HG02884 (cell line): ENCODE results near the gene DDR1.

Source experiments
- ATAC-seq: cut with Tn5 transposase; IDR thresholded peaks from one replicate; pipeline ENCODE4 v1.9.1; 2021; ENCODE audit warnings: mild to moderate bottlenecking, moderate library complexity; ENCODE audit not compliant: unreplicated experiment

The DDR1 gene

DNA sequence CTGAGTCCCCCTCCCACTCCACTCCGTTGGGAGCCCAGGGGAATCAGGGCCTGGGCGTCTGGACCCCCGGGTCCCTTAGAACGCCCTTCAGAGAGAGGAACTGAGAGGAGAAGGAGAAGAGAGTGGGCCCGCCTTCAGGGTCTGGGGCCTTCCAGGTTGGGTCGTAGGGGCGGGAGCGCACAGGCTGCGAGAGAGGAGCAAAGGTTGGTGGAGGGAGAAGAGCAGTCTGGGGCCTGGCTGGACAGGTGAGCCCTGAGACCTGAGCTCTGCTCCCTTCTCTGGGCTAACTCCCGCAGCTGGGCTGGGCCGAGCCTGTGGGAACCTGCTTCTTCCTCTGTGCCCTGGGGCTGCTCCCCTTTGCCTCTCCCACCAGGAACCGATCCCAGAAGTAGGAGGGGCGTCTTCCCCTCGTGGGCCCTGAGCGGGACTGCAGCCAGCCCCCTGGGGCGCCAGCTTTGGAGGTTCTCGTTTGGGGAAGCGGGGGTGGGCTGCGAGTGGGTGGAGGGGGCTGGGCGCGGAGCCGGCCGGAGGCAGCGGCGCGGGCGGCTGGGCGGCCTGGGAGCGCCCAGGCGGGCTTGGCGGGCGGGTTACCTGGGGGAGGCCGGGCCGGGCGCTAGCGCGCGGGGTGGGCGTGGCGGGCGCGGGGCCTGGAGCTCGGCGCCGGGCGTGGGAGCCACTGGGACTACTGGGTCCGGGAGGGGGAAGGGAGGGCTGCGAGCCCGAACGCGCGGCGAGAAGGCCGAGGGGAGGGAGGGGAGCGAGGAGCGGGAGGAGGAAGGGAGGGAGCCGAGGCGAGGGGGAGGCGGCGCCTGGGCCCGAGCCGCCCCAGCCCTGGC, at the start of gene DDR1:
Gene DDR1, plus strand, starts transcription at position 835 of the 836 bp plus-strand sequence. CDS start 4,211 bp downstream, outside the sequence.
- ATAC-seq: no peak

DNA sequence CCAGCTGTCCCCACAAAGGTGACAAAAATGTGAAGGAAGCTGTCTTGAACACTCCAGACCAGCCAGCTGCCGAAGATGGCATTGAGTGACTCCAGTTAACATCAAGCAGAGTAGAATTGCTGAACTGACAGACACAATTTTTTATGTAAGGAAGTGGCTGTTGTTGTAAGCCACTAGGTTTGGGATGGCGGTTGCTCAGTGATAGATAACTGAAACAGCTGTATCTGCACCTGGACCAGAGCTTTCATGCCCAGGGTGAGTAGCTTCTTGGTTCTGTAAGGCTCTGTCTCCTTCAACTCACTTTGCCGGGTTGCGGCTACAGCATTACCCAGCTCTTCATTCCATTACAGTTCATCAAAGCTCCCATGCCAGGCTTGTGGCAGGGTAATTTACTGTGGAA, 49.7 kb upstream of the DDR1 start:
- ATAC-seq: no peak

DNA sequence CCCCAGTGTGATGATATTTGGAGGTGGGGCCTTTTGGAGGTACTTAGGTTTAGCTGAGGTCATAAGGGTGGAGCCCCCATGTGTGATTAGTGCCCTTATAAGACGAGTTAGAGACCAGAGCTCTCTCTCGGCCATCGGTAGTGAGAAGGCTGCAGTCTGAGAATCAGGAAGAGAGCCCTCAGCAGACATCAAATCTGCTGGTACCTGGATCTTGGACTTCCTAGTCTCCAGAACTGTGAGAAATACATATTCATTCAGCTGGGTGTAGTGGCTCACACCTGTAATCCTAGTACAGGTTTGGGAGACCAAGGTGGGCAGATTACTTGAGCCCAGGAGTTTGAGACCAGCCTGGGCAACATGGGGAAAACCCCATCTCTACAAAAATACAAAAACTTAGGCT, 48.7 kb upstream of the DDR1 start:
- ATAC-seq: no peak

DNA sequence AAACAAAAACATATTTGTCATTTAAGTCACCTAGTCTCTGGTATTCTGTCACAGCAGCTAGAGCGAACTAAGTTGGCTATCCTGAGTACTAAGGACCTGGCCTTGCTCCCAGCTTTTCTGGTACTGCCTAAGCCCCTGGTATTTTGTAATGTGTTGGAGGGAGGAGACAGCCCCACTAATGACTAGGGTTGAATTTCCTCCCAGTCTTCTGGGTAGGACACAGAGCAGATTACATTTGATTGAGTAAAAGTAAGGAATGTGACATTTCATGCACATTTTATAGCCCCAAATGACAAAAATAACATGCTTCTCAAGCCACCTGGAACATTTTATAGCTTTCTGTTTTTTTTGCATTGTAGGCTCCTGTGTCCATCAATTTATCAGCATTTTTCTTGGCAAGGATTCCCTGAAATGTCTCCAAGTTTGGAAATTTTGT, 47.9 kb upstream of the DDR1 start:
- ATAC-seq: no peak

DNA sequence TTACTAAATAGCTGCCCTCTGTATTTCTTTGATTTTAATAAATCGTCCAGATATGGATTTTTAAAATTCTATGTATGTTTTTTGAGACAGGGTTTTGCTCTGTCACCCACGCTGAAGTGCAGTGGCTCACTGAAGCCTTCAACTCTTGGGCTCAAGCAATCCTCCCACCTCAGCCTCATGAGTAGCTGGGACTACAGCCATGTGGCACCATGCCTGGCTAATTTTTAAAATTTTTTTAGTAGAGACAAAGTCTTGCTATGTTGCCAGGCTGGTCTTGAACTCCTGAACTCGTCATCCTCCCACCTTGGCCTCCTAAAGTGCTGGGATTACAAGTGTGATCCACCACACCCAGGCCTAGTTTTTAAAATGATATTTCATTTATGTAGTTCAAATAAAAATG, 47.4 kb upstream of the DDR1 start:
- ATAC-seq: no peak

DNA sequence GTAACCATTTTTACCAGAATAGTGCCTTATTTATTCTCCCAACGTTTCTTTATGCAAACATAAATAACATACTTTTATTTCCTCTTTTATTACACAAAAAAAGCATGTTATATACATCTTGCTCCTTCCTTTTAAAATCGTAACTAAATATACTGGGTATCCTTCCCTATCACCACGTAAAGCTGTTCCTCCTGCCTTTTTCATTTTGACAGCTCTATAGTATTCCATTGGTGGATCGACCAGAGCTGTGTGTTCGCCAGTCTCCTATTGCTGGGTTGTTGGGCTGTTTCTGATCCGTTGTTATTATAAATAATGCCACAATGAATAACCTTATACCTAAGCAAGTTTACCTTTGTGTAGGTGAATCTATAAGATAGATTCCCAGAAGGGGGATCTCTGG, 46.9 kb upstream of the DDR1 start:
- ATAC-seq: no peak

DNA sequence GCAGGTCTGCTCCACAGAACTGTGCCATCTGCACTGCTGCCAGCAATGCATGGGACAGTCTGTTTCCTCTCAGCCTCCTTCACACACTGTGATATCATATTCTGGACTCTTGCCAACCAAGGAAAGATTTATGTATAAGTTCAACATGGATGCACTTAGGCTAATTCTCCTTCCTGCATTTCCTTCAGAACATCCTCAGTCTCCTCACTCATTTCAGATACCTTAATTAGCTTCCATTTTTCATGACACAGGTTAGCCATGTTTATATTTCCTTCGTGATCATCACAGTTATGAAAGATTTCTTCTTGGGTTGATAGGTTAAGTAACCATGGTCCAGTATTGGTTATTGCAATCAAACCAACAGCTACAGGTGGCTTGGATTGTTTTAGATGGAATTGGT, 46.4 kb upstream of the DDR1 start:
- no peak for ATAC-seq

DNA sequence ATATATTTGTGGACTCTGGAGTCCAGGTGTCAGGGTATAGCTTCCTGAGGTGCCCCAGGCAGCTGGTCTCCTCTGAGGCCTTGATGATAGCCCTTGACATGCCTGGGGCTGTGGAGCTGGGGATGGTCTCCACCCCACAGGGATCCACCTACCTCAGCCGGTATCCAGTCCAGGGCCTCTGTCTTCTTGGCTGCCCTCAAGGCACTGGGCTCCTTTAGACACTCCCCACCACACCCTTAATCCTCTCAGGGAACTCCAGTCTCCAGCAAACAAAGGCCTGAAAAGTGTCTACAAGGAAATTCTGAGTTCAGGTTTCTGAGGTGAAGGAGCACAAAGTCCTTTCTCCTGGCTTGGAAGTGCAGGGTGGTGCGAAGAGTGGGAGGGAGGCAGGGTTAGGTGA, 44.6 kb upstream of the DDR1 start:
- ATAC-seq: no peak

DNA sequence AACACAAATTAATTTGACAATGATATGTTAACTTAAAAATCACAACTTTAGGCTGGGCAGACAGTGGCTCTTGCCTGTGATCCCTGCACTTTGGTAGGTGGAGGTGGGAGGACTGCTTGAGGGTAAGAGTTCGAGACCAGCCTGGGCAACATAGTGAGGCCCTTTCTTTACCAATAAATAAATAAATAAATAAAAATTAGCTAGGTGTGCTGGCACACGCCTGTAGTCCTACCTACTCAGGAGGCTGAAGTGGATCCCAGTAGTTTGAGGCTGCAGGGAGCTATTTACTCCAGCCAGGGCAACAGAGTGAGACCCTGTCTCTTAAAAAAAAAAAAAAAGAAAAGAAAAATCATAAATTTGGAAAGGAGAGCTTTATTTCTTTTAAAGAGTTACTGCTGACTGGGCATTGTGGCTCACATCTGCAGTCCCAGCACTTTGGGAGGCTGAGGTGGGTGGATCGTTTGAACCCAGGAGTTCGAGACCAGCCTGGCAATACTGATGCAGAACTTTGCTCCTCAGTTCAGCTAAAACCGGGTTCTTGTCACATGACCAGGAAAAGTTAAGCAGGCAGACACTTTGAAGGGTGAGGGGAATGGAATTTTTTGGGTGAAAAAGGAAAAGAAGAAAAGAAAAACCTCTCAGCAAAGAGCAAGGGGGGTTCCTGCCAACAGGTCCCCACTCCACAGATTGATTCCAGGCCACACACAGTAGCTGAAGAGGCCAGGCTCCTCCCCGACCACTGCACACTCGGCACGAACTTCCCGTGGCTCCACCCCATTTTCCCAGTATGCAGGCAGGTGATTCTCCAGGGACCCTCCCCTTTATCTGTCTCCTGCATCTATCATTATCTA, 44.0 kb upstream of the DDR1 start:
- no peak for ATAC-seq

DNA sequence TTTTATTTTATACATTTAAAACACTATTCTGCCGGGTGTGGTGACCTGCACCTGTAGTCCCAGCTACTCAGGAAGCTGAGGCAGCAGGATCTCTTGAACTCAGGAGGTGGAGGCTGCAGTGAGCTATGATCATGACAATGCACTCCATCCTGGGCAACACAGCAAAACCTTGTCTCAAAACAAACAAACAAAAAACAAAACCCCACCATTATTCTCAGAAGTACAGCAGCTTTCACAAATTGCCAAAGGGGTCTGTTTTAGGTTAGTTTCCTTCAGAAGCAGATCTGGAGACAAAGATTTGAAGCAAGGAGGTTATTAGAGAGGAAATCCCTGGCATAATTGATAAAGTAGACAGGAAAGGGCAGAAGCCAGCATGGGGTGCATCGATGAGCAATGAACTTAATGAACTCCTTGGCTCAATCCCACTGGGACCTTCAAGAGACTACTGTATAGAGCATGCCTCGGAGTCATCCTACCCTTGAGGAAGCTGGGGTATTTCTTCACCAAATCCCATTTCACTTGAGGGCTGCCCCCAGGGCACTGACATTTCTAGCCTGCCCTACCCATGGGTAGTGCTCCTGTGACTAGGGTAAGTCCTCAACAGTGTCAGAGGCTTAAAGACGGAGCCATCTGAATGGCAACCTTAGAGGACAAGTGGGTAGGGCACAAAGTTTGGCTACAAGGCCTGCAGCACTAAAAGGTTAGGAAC, 43.2 kb upstream of the DDR1 start:
- ATAC-seq: no peak

DNA sequence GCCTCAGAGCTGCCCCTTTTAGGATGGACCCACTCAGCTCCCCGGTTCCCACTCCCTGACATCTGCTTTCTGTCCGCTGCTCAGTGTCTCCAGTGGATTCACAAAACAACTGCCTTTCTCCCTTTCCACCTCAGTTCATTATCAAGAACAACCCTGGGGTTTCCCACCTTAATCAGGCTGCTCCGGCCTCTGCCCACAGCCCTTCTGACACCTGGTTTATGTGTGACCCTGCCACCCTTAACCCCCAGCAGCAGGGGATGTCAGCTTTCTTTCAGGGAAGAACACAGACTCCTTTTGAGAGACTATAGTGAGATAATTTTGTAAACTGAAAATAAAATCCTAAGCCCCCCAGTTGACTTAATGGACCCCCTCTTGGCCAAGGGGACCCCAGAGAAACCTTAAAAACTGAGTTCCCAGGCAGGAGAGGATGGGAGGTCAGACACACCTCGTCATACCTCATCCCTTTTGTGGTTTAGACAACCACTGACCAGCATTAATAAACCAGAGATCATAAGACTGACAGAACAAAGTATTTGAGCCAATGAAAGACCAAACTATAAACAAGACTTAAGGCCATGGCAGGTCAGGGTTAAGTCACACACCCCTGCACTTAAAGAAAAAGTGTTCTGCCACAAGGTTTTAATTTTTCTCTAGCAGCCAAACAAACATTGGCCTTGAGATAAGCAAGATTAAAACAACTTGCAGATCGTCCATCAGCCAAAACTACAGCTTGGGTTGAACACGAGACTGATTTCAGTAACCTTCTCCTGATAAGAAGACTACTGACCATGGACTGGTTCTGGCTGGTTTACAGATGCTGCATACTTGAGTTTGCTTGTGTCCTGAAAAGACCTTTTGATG, 42.4 kb upstream of the DDR1 start:
- ATAC-seq: no peak

DNA sequence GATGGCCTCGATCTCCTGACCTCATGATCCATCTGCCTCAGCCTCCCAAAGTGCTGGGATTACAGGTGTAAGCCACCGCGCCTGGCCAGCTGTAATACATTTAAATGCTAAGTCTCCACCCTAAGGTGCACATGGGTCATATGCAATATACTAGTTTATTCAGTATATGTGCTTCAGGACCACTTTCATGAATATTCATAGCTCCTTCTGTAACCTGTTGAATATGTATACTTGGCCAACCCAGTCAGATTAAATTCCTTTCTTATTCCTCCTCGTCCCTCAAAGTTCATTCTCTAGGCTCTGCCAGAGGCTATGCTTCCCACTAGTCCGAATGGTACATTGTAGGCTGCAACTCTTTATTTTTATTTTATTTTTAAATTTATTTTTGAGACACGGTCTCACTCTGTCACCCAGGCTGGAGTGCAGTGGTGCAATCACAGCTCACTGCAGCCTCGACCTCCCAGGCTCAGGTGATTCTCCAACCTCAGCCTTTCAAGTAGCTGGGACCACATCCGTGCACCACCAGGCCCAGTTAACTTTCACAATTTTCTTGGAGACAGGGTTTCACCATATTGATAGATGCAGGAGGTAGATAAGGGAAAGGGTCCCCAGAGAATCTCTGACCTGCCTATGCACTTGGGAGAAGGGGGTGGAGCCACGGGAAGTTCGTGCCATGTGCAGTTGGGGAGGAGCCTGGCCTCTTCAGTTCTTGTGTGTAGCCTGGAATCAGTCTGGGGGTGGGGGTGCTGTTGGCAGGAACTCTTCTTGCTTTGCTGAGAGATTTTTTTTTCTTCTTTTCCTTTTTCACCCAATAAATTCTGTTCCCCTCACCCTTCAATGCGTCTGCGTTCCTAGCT, 41.3 kb upstream of the DDR1 start:
- ATAC-seq: no peak

DNA sequence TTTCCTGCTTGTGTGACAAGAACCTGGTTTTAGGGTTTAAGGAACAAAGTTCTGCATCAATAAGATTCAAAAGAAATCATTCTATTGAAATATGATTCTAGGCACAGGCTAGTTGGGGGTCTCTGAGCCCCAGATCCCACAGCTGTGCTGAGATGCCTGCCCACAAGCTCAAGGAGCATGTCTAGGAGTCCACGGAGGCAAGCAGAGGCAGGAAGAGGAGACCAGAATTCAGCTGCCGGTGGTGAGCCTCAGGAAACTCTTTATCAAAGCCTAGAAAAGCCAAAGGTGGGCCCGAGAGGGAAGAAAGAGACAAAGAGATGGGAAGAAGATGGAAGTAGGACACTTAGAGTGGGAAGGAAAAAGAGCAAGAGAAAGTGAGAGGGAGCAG, 40.7 kb upstream of the DDR1 start:
- ATAC-seq: no peak

DNA sequence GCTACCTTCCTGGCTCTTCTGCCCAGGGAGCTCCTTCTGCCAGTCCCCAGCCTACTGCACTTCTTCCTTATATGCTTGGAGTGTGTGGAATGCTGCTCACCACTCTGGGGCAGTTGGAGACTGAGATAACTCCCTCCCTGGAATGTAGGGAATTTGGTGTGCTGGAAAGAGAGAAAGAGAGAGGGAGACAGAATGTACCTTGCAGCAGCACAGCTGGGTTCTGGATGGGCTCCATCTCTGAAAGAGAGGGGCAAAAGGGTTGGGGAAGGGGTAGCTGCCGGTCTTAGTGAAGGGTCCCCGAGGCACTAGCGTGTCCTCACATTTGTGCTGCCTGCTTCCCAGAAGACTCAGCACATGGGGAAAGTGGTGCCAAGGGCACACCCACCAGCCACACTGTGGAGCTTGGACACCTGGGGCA, 40.2 kb upstream of the DDR1 start:
- no peak for ATAC-seq

DNA sequence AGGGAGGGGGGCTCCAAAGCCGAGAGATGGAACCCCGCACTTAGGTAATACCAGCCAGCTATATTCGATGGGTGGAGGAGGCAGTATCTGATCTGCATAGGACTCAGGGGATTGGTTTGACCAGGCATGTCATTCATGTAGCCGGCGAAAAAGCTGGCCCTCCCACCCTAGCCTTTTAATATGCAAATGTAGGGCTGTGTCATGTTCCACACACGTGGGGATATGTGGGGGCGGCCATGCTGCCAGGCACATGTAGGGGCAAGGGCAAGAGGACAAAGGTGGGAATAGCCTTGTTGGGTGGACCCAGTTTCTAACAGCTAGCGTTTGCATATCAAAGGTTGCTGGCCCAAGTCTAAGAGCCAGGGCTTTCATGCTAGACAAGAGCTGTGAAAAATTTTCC, 39.1 kb upstream of the DDR1 start:
- no peak for ATAC-seq

DNA sequence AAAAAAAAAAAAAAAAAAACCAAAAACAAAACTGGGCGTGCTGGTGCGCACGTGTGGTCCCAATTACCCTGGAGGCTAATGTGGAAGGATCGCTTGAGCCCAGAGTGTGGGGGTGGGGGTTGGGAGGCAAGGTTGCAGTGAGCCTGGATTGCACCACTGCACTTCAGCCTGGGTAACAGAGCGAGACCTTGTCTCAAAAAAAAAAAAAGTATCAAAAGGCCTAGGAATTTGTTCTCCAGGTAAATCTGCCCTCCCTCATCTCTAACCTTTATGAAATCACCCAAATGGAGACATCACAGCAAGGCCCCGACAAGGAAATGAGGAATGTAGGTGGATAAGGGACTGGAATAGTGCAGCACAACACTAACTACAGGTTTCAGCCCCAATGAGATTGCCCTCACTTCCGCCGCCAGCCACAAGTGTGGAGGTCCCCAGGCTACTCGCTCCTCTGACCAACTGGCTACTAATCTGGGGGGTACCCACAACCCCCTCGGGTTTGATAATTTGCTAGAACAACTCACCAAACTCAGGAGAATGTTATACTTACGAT, 36.8 kb upstream of the DDR1 start:
- no peak for ATAC-seq

DNA sequence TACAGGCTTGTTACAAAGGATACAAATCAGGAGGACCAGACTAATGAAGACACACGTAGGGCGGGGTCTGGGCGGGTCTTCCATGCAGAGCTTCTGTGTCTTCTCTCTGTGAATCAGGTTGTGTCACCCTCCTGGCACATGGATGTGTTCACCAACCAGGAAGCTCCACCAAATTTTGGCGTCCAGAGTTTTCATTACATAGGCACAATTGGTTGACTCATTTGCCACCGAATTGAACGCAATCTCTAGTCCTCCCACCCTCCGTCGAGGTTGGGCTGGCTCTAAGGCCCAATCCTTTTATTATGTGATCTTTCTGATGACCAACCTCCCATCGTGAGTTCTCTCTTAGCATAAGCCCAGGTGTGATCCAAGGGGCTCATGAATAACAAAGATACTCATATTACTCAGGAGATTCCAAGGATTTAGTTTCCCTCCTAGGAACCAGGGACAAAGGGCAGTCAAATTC, 36.3 kb upstream of the DDR1 start:
- no peak for ATAC-seq

DNA sequence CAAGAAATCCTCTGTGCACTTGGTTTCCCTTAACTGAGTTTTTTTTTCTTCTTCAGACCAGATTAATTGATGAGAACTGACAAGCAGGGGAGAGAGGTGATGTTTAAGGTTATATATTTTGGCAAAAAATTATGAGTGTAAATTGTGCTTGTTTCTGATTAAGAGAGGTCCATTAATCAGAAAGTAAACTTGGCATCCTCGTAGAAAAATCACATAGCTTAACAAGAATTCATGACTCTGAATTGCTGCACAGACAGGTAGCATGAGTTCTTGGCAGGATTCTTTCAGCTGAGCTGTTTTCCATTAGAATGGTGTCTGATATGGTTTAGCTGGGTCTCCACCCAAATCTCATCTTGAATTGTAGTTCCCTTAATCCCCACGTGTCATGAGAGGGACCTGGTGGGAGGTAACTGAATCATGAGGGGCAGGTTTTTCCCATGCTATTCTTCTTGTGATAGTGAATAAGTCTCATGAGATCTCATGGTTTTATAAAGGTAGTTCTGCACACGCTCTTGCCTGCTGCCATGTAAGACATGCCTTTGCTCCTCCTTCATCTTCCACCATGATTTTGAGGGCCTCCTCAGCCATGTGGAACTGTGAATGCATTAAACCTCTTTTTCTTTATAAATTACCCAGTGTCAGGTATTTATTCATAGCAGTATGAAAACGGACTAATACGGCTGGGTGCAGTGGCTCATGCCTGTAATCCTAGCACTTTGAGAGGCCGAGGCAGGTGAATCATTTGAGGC, 34.2 kb upstream of the DDR1 start:
- no peak for ATAC-seq
